ENCODE measurements around the gene C1orf94.

The C1orf94 gene

DNA sequence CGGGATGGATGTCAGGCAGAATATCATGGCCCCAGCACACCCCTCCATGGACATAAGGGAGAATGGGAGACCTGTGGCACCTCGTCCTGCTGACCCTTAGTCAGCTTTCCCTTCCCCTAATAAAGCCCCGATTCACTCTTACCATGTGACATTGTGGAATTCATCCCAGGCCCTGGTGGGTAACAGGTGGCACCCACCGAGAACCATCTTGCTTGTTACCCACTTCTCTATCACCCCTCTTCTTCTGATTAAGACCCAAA lies 44.6 kb upstream of the C1orf94 start:
- no peak overlapping the region for H3K4me3 ChIP-seq (replicated peaks; ENCODE audit: low read depth, low read length)
- no peak for DNase-seq (ENCODE audit: low read depth)

DNA sequence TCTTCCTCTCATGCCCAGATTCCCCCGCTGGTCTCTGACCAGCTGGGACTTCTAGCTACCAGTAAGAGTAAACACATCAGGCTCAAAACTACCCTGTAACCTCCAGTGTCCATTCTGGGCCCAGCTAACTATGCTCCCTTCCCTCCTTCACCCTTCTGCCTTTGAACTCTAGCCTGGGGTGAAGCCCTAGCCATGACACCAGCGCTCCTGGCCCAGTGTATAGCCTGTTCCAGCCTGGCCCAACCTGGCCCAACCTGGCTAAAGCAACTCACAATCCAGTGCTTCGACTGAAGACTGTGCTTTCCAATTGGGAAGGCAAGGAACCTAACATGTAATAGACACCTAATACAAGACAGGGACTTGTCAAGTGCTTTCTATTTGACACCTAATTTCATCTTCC lies 39.3 kb upstream of the C1orf94 start:
- H3K4me3 ChIP-seq (replicated peaks; ENCODE audit: low read depth, low read length): no peak overlapping the region
- TF ChIP-seq, protein P1, sequence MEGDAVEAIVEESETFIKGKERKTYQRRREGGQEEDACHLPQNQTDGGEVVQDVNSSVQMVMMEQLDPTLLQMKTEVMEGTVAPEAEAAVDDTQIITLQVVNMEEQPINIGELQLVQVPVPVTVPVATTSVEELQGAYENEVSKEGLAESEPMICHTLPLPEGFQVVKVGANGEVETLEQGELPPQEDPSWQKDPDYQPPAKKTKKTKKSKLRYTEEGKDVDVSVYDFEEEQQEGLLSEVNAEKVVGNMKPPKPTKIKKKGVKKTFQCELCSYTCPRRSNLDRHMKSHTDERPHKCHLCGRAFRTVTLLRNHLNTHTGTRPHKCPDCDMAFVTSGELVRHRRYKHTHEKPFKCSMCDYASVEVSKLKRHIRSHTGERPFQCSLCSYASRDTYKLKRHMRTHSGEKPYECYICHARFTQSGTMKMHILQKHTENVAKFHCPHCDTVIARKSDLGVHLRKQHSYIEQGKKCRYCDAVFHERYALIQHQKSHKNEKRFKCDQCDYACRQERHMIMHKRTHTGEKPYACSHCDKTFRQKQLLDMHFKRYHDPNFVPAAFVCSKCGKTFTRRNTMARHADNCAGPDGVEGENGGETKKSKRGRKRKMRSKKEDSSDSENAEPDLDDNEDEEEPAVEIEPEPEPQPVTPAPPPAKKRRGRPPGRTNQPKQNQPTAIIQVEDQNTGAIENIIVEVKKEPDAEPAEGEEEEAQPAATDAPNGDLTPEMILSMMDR (IDR thresholded peaks at IDR 0.05; ENCODE audit: low read length, missing control alignments): no peak
- no peak for DNase-seq (ENCODE audit: low read depth)

More for the DNA sequence above, 44.6 kb upstream of the C1orf94 start:
- TF ChIP-seq, protein P1 (IDR thresholded peaks at IDR 0.05; ENCODE audit: low read length, missing control alignments): no peak

DNA sequence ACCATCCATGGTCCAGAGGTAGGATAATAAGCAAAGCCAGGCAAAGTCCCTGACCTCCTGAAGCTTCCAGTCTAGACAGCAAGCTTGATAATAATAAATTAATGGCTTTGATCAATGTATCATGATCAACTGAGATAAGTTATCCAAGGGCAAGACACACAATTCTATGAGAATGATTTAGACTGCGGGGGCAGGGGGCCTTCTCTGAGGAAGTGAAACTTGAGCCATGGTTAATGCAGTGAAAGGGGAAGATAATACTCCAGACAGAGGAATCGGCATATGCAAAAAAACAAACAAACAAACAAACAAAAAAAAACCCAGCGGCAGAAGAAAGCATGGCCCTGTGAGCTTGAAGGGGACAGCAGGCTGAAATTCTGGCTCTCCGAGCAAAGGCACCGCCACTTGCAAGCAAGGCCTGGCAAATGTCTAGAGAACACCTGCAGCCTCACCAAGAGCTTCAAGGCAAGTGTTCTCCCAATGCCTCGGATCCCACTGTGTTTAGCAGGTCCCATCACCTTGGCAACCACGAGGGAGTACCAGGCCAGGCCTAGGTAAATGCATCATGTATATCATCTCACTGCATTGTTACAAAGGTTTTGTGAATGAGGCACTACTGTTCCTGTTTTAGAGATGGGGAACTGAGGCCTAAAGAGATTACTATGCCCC lies 36.6 kb upstream of the C1orf94 start:
- DNase-seq (ENCODE audit: low read depth): no peak
- no peak overlapping the region for H3K4me3 ChIP-seq (replicated peaks; ENCODE audit: low read depth, low read length)
- TF ChIP-seq, protein P1 (IDR thresholded peaks at IDR 0.05; ENCODE audit: low read length, missing control alignments): no peak

DNA sequence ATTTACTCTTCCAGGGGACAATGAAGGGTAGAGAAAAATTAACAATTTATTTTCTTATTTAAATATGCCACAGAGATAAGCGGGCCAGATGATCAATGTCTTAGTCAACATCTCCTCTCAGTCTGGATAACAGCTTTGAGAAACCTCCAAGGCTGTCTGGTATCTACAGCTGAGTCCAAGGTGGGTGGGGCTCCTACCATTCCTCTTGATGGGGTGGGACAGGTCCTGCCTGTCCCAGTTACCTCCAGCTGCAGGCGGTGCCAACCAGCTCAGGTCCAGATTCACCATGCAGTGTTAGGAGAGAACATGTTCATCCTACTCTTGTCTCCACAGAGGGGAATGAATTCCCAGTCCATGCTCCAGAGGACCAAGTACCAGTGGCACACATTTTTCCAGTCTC lies 32.7 kb upstream of the C1orf94 start:
- TF ChIP-seq, protein P1 (IDR thresholded peaks at IDR 0.05; ENCODE audit: low read length, missing control alignments): no peak
- DNase-seq (ENCODE audit: low read depth): no peak

GRCh38 chr1:34144766-34145165 lies 31.9 kb upstream of the C1orf94 start:
- TF ChIP-seq, protein P1 (IDR thresholded peaks at IDR 0.05; ENCODE audit: low read length, missing control alignments): no peak
- DNase-seq (ENCODE audit: low read depth): no peak
- no peak overlapping the region for H3K4me3 ChIP-seq (replicated peaks; ENCODE audit: low read depth, low read length)

More for the DNA sequence above, 32.7 kb upstream of the C1orf94 start:
- no peak overlapping the region for H3K4me3 ChIP-seq (replicated peaks; ENCODE audit: low read depth, low read length)

DNA sequence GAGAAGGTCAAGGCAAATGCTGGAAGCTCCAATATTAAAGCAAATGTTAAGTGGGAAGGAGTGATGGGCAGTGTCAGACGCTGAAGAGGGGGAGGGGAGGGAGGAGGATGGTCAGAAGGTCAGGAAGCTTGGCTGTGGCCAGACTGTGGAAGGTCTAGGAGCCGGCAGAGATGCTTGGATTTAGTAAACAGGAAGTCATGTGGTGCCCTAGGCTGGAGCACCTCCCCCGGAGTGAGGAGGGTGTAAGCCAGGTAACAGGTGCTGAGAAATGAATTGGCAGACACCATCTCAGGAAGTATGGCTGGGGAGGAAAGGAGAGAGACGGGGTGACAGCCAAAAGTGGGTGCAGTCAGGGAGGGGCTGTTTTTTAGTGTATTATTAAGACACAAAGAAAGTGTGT lies 29.4 kb upstream of the C1orf94 start:
- DNase-seq (ENCODE audit: low read depth): no peak
- TF ChIP-seq, protein P1 (IDR thresholded peaks at IDR 0.05; ENCODE audit: low read length, missing control alignments): no peak

DNA sequence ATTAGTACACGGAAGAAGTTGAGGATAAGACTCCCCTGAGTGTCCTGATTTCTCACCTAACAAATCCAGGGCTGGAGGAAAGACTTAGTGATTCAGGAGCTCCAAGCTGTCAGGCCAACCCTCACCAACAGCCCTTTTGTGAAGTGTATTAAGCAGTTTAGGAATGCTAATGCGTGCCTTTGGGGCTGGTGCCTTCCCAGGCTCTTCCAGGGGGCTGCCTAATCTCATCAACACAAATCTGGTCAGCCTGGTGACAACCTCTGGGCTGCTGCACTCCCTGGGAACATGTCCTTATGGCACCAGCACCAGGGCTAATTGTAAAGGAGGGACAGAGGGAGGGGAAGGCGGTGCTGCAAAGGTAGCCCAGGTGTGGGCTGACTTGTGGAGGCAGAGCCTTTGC lies 27.2 kb upstream of the C1orf94 start:
- DNase-seq (ENCODE audit: low read depth): no peak
- TF ChIP-seq, protein P1 (IDR thresholded peaks at IDR 0.05; ENCODE audit: low read length, missing control alignments): no peak
- H3K4me3 ChIP-seq (replicated peaks; ENCODE audit: low read depth, low read length): no peak overlapping the region

More for the DNA sequence above, 29.4 kb upstream of the C1orf94 start:
- H3K4me3 ChIP-seq (replicated peaks; ENCODE audit: low read depth, low read length): no peak overlapping the region

Measured in fibroblast of pulmonary artery (primary cell).